K562 (cell line): ENCODE measurements around the gene TMEM242. TPM values are rescaled to one million over a fixed set of nuclear protein-coding genes. Genes with fewer than 3 reads are reported as not detected.

Experiments used
- AFF4 ChIP-seq: sonication (generic); formaldehyde crosslinking; IDR thresholded peaks from 2 replicates; pipeline ENCODE4 v1.8.0; 2023; ENCODE audit warnings: mild to moderate bottlenecking, missing genetic modification reagents
- CCNT2 ChIP-seq: IDR thresholded peaks from 2 replicates; pipeline ENCODE4 v1.6.1; 2011; ENCODE audit warnings: borderline replicate concordance, low read depth, mild to moderate bottlenecking, moderate library complexity, mixed read lengths, low read length; ENCODE audit not compliant: insufficient read length; ENCODE audit errors: extremely low read depth
- DEAF1 ChIP-seq: fragments of 450-650 bp; formaldehyde crosslinking; IDR thresholded peaks from 2 replicates; pipeline ENCODE4 v1.4.0; 2020; ENCODE audit warnings: mild to moderate bottlenecking, moderate library complexity
- DPF2 ChIP-seq: fragments of 450-650 bp; IDR thresholded peaks from 2 replicates; pipeline ENCODE4 v1.6.1; 2016
- FOXA3 ChIP-seq, 2 experiments: fragments of 450-650 bp in 1 of 2; sonication (generic) in 1 of 2; formaldehyde crosslinking; IDR thresholded peaks in 1 of 2; conservative IDR thresholded peaks in 1 of 2; 2 replicates each; pipeline versions ENCODE4 v1.4.0 to v1.8.0; 2020 to 2022; ENCODE audit warnings: mild to moderate bottlenecking in 2 of 2, missing genetic modification reagents in 1 of 2
- GABPB2 ChIP-seq: fragments of 250-450 bp; sonication (Bioruptor Pico); conservative IDR thresholded peaks from 2 replicates; pipeline ENCODE4 v1.5.1; 2021; ENCODE audit warnings: mild to moderate bottlenecking
- LCOR ChIP-seq: sonication (generic); formaldehyde crosslinking; IDR thresholded peaks from 2 replicates; pipeline ENCODE4 v1.8.0; 2022; ENCODE audit warnings: mild to moderate bottlenecking, missing genetic modification reagents
- MTA2 ChIP-seq: fragments of 450-650 bp; IDR thresholded peaks from 2 replicates; pipeline ENCODE4 v1.6.1; 2016; ENCODE audit warnings: low read depth
- NFE2 ChIP-seq: IDR thresholded peaks from 2 replicates; pipeline ENCODE4 v1.6.1; 2014; ENCODE audit warnings: antibody characterized with exemption, low read depth
- REST ChIP-seq, 2 experiments: fragments of 450-650 bp; formaldehyde crosslinking in 1 of 2; IDR thresholded peaks; 2 replicates each; pipeline versions ENCODE4 v1.4.0 to v1.6.1; 2014 to 2020; ENCODE audit warnings: mild to moderate bottlenecking in 2 of 2, borderline replicate concordance in 1 of 2, low read depth in 1 of 2
- SMC3 ChIP-seq: conservative IDR thresholded peaks from 2 replicates; pipeline ENCODE4 v1.6.1; 2011; ENCODE audit warnings: low read depth, low read length, improper control_type of control experiment; ENCODE audit not compliant: insufficient read depth
- SRSF1 ChIP-seq: fragments of 200-400 bp; formaldehyde crosslinking; IDR thresholded peaks from 2 replicates; pipeline ENCODE4 v1.6.1; 2017; ENCODE audit warnings: mild to moderate bottlenecking, low read depth, low read length, moderate library complexity
- SRSF9 ChIP-seq: fragments of 200-400 bp; formaldehyde crosslinking; IDR thresholded peaks from 2 replicates; pipeline ENCODE4 v1.6.1; 2017; ENCODE audit warnings: low read depth, low read length, borderline replicate concordance
- polyA plus RNA-seq, 8 experiments: library from polyadenylated mRNA; depleted of rRNA in 4 of 8; stranded (reverse) in 5 of 8; unstranded in 3 of 8; fragments of >200 nt; fragmentation: Nextera tagmentation in 2 of 8; fragmentation: Illumina TruSeq in 1 of 8; extraction: Ambion mirVana in 2 of 8; extraction: Trizol in 1 of 8; gene quantifications; 2 replicates each; pipeline versions ENCODE4 v1.2.1 to v1.2.3, GENCODE V29; 2011 to 2014; ENCODE audit warnings: inconsistent platforms in 1 of 8, missing spikeins in 1 of 8
- total RNA-seq, 7 experiments: library from RNA; depleted of rRNA in 6 of 7; stranded (reverse); fragments of >200 nt in 6 of 7; fragmentation: Illumina TruSeq in 2 of 7; extraction: Trizol in 2 of 7; gene quantifications; 2 replicates each; pipeline versions ENCODE4 v1.2.1 to v1.2.3, GENCODE V29; 2011 to 2021; ENCODE audit warnings: low replicate concordance in 1 of 7

The TMEM242 gene
- total and polyA plus RNA-seq, 9 of the 15 experiments (the other 6 are each of a cell fraction or from before 2014, with no cell fraction given) = 9.5 to 35.3 (median 16.5) TPM

- TF ChIP-seq REST (IDR thresholded peaks at IDR 0.05; ENCODE audit: borderline replicate concordance) (peak; percentile 43), REST (CRISPR knock-in tag; IDR thresholded peaks at IDR 0.05; ENCODE audit: low read depth) (peak; percentile 62; the same call in 1 of the 2 replicates), DEAF1 (CRISPR knock-in tag) (no peak), MTA2 (no peak), LCOR (CRISPR knock-in tag) (peak; percentile 95), SRSF1 (no peak), AFF4 (CRISPR knock-in tag) (peak; percentile 97), CCNT2 (peak; percentile 77), GABPB2 (CRISPR knock-in tag) (no peak), SRSF9 (no peak), SMC3 (0 out of 2 replicates have a peak, but pooled peaks have one; percentile 12), DPF2 (peak; percentile 49; the same call in 1 of the 2 replicates), NFE2 (peak; percentile 16; the same call in 1 of the 2 replicates), FOXA3 (CRISPR knock-in tag; conservative IDR thresholded peaks at IDR 0.05 in 1 of 2, IDR thresholded peaks at IDR 0.05 in 1 of 2) (0 out of 4 replicates have a peak, but pooled peaks of 1 of the 2 experiments have one; percentile 20)
Measured at GRCh38 chr6:157323255-157323965, at the start of gene TMEM242 (continued).
